Adrenal gland (tissue), 5 donors: ENCODE data around the gene UBE2QL1.

Experiments used
- CTCF ChIP-seq, 6 experiments: fragments of 450-650 bp in 4 of 6; fragments of 200-600 bp in 2 of 6; sonication (generic) in 1 of 6; IDR thresholded peaks; 1 replicate in 5 of 6; 2 replicates in 1 of 6; pipeline versions ENCODE4 v1.5.1 to v1.8.0; 2016 to 2021; ENCODE audit warnings: antibody characterized with exemption in 6 of 6, mild to moderate bottlenecking in 2 of 6, moderate library complexity in 1 of 6
- POLR2A ChIP-seq, 2 donors: fragments of 450-650 bp; IDR thresholded peaks; one replicate each; pipeline ENCODE4 v1.6.1; 2017; ENCODE audit warnings: antibody characterized with exemption in 2 of 2, mild to moderate bottlenecking in 2 of 2, moderate library complexity in 1 of 2
- donor health status: DM: no; HTN: no; CAD: no.

GRCh38 chr5:6446626-6447309 is 1.9 kb upstream of the UBE2QL1 start:
- TF ChIP-seq CTCF (IDR thresholded peaks at IDR 0.05) (no peak), POLR2A (IDR thresholded peaks at IDR 0.05) (no peak)
